GM12872 (cell line): ENCODE measurements around the gene PAX3.

Experiments
- CTCF ChIP-seq: IDR thresholded peaks from 3 replicates; pipeline ENCODE4 v1.5.1; 2011; ENCODE audit warnings: low read depth, mild to moderate bottlenecking, low read length, moderate library complexity; ENCODE audit not compliant: insufficient read depth

PAX3 gene

GRCh38 chr2:222174450-222174849 lies 124.3 kb downstream of the PAX3 start:
- no peak for TF ChIP-seq CTCF

- TF ChIP-seq CTCF = no peak
Observed at GRCh38 chr2:222169346-222169745, 129.5 kb downstream of the PAX3 start.

- no peak for TF ChIP-seq CTCF
Observed at GRCh38 chr2:222167762-222168161, 131.0 kb downstream of the PAX3 start.

- no peak for TF ChIP-seq CTCF
Observed at GRCh38 chr2:222160944-222161343, 137.9 kb downstream of the PAX3 start.

- no peak for TF ChIP-seq CTCF
Observed at GRCh38 chr2:222160125-222160524, 138.7 kb downstream of the PAX3 start.

GRCh38 chr2:222159221-222159620 lies 139.6 kb downstream of the PAX3 start:
- TF ChIP-seq CTCF = no peak
